Right ventricle myocardium inferior (tissue), 1 donor: ENCODE results near the gene RBM4B. TPM values are rescaled to one million over a fixed set of nuclear protein-coding genes. Genes with fewer than 3 reads are reported as not detected.

Experiments used
- ATAC-seq: fragments of 200-7000 bp; cut with Tn5 transposase; one replicate; pipeline ENCODE4 v1.9.1; 2020; ENCODE audit warnings: mild to moderate bottlenecking, moderate library complexity
- DNase-seq: peaks from one replicate; pipeline ENCODE4 v3.0.0; 2021; ENCODE audit errors: missing footprints
- intact Hi-C: fragments of 100-400 bp; cut with DNase I; formaldehyde crosslinking; loops from one replicate; pipeline ENCODE4 v1.11.0; 2022
- total RNA-seq: library from RNA; stranded (reverse); fragmentation: NEBNext Ultra II Directional; extraction: Animal tissue kit (Norgen Biotek cat#: 25700); gene quantifications from one replicate; pipeline ENCODE4 v1.2.1, GENCODE V29; 2021
- donor health status: DM: no; HTN: yes; CAD: no; lungs with severe emphysema.

RBM4B gene
- total RNA-seq, 1 donor from 2014 or later = 14.0 TPM

DNA sequence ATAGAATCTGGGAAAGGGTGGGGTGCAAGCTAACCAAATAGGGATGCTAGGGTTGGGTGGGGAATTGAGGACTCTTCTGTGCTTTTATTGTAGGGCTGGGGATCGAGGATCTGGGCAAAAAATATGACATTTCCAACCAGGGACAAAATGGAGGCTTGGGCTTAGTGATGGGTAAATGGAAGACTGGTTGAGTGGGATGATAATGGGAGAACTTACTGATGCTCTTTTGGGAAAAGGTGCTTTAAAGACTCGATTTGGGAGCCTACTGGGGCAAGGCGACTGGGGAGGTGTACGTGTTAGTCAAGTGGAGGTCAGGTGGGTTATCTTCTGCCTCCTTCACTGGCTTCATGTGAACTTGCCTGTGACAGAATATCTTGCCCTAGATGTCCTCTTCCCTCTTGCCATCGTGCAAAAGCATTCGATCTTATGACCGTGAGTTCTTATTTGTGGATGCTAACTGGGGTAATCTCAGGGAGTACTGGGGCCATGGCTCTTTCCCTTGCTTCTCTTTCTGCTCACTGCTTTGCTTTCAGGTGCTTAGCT lies 49.6 kb downstream of the RBM4B start:
- intact Hi-C loops = no loop called here
- ATAC-seq = no peak
- no peak for DNase-seq

DNA sequence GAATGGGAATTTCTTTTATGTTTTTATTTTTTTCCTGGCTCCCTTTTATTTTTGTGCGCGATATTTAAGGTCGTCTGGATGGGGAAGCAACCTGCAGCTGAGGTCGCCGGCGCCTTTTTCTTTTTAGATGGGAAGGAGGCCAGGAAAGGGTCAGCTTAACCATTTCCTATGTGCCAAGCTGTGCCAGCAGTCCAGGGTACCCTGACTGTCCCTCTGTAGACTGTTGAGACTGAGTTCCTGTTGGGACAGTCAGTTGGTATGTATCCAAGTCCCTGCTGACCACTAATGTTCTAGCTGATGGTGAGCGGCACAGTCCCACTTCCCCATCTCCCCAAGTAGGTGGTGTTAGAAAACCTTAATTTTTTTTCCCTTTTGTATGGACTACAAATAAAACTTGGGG lies 50.8 kb downstream of the RBM4B start:
- intact Hi-C loops = no loop called here
- ATAC-seq = peak; percentile 33

DNA sequence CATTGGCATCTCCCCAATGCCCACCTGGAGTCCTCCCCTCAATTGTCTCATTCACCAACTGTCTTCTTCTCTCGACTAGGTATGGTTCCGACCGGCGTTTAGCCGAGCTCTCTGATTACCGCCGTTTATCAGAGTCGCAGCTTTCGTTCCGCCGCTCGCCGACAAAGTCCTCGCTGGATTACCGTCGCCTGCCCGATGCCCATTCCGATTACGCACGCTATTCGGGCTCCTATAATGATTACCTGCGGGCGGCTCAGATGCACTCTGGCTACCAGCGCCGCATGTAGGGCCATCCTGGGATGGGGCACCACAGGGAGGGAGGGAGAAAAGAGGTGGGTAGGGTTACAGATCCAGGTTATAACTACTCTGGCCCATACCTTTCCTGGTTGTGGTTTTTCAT lies 51.3 kb downstream of the RBM4B start:
- intact Hi-C loops = no loop called here
- DNase-seq (no peak), ATAC-seq (no peak)

More for the DNA sequence above, 50.8 kb downstream of the RBM4B start:
- DNase-seq = no peak

DNA sequence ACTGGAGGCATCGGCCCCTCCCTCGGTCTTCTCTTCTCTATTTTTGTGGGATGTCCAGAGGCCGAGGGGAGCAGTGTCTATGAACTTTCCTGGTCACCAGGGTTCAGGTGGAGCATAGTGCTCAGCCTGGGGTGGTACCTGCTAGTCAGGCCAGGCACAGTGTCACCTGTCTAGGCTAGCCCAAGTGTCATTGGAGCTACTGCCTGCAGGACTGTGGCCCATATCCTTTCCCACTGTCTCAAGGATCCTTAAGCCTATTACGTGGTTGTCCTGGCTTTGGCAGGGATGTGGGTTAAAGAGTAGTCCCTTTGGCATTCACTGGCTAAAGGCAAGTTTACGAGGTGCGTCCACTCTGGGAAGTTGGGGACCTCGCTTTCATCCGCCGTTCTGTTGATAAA lies 51.9 kb downstream of the RBM4B start:
- ATAC-seq = no peak
- intact Hi-C loops = no loop called here
- DNase-seq = no peak

DNA sequence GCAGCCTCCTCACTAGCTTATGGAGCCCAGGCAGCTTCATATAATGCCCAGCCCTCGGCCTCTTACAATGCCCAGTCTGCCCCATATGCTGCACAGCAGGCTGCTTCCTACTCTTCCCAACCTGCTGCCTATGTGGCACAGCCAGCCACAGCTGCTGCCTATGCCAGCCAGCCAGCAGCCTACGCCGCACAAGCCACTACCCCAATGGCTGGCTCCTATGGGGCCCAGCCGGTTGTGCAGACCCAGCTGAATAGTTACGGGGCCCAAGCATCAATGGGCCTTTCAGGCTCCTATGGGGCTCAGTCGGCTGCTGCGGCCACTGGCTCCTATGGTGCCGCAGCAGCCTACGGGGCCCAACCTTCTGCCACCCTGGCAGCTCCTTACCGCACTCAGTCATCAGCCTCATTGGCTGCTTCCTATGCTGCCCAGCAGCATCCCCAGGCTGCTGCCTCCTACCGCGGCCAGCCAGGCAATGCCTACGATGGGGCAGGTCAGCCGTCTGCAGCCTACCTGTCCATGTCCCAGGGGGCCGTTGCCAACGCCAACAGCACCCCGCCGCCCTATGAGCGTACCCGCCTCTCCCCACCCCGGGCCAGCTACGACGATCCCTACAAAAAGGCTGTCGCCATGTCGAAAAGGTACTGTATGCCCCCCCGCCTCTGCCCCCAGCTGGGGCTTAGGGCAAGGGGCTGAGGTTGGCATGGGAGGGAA lies 52.5 kb downstream of the RBM4B start:
- ATAC-seq = no peak
- intact Hi-C loops = no loop called here
- no peak for DNase-seq

DNA sequence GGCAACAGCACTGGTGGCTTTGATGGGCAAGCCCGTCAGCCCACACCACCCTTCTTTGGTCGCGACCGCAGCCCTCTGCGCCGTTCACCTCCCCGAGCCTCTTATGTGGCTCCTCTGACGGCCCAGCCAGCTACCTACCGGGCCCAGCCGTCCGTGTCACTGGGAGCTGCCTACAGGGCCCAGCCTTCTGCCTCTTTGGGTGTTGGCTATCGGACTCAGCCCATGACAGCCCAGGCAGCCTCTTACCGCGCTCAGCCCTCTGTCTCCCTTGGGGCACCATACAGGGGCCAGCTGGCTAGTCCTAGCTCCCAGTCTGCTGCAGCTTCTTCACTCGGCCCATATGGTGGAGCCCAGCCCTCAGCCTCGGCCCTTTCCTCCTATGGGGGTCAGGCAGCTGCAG lies 53.2 kb downstream of the RBM4B start:
- intact Hi-C loops = no loop called here
- ATAC-seq = peak; percentile 24
- no peak for DNase-seq

DNA sequence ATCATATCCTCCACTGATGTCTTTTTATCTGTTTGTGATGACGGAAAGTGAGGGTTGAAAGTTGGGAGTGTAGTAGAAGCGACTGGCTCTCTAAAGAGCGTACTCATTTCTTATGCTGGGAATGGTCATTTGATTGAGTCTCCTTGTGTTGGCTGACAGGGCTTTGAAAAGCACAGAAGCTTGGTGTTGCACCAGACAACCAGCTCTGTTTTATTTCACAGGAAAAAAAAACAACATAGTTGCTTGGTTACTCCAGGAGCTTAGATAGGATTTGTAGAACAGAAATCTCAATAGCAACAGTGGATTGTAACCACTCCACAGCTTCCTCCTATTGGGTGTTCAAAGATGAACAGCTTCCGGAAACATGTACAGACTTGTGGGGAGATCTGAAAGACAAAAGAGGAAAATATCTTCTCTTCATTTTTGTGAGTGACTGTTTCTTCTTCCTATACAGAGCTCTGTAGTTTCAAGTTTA lies 58.6 kb downstream of the RBM4B start:
- no peak for DNase-seq
- intact Hi-C loops = no loop called here
- ATAC-seq = peak; percentile 6

DNA sequence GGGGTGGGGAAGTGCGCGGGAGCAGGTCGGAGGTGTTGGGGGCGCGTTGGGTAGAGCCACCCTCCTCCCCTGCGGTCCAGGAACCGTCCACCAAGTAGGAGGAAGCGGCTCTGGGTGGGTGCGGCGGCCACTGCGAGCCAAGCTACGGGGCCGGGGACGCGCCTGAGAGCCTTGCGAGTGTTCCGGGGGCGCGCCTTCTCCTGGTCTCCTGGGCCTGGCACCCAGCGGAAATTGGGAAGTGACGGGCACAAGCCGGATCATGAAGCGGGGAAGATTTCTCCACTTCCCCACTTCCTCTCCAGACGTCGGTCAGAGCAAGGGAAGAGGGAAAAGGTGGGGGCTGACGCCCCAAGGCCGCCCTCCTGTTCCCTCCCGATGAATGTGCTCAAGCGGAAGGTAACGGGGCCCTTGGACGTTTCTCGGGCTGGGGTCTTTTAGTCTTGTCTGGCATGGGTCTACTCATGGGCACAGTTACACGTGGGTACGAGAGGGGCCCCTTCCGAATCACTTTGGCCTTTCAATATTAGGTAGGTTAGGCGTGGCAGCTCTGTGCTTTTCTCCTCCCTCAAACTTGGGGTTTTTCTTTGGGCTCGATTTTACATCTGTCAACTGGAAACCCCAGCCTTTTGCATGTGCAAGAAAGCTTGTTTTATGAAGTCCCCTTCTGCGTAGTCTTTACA lies 60.4 kb downstream of the RBM4B start:
- DNase-seq = peak; percentile 92
- intact Hi-C loops = loop anchor here (2.0 kb wide), 2 partner anchors 24 to 62 kb away; partner anchors contain the start of genes CCDC87 and CCS
- peak; percentile 37 for ATAC-seq

DNA sequence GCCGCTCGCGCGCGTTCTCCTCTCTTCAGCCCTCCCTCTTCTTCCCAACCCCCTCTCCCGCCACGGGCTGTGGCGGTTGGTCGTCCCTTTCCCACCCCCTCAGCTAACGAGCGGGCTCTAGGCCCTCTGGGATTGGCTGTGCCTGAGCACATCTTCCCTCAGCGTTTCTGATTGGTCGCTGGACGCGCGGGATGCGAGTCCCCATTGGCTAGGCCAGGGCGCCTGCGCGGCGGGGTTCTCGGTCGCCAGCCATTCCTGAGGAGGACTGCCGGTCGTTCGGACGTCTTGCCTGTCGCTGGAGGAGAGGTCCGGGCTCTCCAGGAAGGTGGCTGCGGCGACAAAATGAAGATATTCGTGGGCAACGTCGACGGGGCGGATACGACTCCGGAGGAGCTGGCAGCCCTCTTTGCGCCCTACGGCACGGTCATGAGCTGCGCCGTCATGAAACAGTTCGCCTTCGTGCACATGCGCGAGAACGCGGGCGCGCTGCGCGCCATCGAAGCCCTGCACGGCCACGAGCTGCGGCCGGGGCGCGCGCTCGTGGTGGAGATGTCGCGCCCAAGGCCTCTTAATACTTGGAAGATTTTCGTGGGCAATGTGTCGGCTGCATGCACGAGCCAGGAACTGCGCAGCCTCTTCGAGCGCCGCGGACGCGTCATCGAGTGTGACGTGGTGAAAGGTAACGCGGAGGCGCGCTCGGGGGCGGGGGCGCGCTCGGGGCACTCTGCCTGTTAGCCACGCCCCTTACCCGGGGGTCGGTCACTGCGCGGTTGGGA lies 61.1 kb downstream of the RBM4B start, which contains the start of gene RBM14:
Gene RBM14, plus strand, starts transcription at position 252 of the 776 bp plus-strand sequence. Its CDS starts 91 bp downstream, at position 343.
- intact Hi-C loops = loop anchor here (1.0 to 2.0 kb wide), 3 partner anchors 22 to 62 kb away; partner anchors contain the start of genes CCDC87, CCS and RBM4
- peak; percentile 99 for DNase-seq
- ATAC-seq = peak; percentile 97

Other genes with a start within 250 kb of the RBM4B start
- gene MRPL11, start 239.0 kb downstream of the RBM4B start, total RNA-seq = 58.7 TPM
- gene PELI3, start 211.0 kb downstream of the RBM4B start, total RNA-seq = 8.4 TPM
- 15.8 TPM for gene DPP3, start 197.5 kb downstream of the RBM4B start, total RNA-seq
- 20.9 TPM for gene BBS1, start 167.3 kb downstream of the RBM4B start, total RNA-seq
- 4.0 TPM for gene ZDHHC24, start 131.8 kb downstream of the RBM4B start, total RNA-seq
- not detected for gene ACTN3, start 131.0 kb downstream of the RBM4B start, total RNA-seq
- gene CTSF, start 109.3 kb downstream of the RBM4B start, total RNA-seq = 51.0 TPM
- gene CCDC87, start 84.8 kb downstream of the RBM4B start, total RNA-seq = 0.27 TPM
- 23.5 TPM for gene CCS, start 84.7 kb downstream of the RBM4B start, total RNA-seq
- gene RBM14, start 61.3 kb downstream of the RBM4B start, total RNA-seq = 30.1 TPM
- gene RBM4, start 39.2 kb downstream of the RBM4B start, total RNA-seq = 72.1 TPM
- gene SPTBN2, start 51.3 kb upstream of the RBM4B start, total RNA-seq = 0.95 TPM
- 5.6 TPM for gene RCE1, start 165.6 kb upstream of the RBM4B start, total RNA-seq
- gene LRFN4, start 179.2 kb upstream of the RBM4B start, total RNA-seq = 24.7 TPM